HG03103 (cell line): ENCODE results near the gene PLD4.
"Not testable (repeated sequence)": the region's sequence is repeated elsewhere in the genome, so short reads cannot be mapped to it uniquely, and the experiment has no call there.

Experiments
- ATAC-seq: cut with Tn5 transposase; IDR thresholded peaks from one replicate; pipeline ENCODE4 v1.9.1; 2021; ENCODE audit warnings: low read depth; ENCODE audit not compliant: unreplicated experiment

Gene PLD4

DNA sequence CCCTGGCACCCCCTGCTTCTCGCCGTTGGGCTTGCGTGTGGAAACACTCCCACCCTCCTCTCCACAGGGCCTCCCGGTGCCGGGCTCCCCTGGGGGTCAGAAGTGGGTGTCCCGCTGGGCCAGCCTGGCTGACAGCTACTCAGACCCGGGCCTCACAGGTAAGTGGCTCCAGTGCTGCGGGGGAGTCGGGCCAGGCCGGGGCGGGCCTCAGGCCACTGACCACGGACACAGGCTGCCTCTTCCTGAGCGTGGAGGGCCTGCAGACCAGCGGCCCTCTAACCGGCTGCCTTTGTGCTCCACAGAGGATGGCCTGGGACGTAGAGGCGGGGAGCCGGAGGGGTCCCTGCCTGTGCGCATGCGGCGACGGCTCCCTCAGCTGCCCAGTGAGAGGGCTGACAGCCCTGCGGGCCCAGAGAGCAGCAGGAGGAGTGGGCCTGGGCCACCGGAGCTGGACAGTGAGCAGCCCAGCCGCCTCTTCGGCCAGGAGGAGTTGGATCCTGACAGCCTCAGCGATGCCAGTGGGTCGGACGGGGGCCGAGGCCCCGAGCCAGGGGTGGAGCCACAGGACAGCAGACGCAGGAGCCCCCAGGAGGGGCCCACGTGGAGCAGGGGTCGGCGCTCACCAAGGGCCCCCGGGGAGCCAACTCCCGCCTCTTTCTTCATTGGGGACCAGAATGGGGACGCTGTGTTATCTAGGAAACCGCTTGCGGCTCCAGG is 38.5 kb upstream of the PLD4 start:
- ATAC-seq, result no peak

DNA sequence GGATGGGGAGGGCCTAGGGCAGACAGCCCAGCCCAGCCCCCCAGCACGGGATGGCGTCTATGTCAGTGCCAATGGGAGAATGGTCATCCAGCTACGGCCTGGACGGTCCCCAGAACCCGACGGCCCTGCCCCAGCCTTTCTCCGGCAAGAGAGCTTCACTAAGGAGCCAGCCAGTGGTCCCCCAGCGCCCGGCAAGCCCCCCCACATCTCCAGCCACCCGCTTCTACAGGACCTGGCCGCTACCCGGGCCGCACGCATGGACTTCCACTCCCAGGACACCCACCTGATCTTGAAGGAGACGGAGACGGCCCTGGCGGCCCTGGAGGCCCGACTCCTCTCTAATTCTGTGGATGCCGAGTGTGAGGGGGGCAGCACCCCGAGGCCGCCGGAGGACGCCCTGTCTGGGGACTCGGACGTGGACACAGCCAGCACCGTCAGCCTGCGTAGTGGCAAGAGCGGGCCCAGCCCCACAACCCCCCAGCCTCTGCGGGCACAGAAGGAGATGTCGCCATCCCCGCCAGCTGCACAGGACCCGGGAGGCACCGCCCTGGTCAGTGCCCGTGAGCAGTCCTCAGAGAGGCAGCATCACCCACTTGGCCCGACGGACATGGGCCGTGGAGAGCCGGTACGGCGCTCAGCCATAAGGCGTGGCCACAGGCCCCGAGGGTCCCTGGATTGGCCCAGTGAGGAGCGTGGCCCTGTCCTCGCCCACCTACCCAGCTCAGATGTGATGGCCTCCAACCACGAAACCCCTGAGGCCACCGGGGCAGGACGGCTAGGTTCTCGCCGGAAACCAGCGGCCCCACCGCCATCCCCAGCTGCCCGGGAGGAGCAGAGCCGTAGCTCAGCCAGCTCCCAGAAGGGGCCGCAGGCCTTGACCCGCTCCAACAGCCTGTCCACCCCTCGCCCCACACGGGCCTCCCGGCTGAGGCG is 37.7 kb upstream of the PLD4 start:
- no peak for ATAC-seq

DNA sequence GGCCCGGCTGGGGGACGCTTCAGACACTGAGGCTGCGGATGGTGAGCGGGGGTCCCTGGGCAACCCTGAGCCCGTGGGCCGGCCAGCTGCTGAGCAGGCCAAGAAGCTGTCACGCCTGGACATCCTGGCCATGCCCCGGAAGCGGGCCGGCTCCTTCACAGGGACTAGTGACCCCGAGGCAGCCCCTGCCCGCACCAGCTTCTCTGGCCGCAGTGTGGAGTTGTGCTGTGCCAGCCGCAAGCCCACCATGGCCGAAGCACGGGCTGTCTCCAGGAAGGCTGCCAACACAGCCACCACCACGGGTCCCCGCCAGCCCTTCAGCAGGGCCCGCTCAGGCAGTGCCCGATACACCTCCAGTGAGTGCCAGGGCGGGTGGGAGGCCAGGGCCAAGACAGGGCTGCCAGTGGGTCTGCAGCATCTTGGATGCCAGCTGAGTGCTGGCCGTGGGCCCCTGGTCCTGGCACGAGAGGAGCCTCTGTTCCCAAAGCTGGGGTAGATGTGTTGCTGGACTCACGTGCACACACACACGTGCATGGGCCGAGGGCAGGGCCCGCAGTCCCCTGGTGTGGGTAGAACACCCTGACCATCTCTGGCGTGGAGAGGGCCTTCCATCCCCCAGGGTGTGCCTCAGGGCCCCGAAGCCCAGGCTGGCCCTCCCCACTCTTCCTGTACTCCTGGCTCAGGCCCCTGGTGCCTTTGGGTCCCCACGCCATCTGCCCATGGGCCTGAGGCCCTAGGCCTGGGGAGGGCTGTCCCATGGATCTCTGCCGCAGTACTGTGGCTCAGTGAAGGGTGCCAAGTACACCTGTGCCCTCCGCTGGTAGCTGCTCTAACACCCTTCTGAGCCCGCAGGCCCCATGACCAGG is 36.8 kb upstream of the PLD4 start:
- no peak for ATAC-seq

DNA sequence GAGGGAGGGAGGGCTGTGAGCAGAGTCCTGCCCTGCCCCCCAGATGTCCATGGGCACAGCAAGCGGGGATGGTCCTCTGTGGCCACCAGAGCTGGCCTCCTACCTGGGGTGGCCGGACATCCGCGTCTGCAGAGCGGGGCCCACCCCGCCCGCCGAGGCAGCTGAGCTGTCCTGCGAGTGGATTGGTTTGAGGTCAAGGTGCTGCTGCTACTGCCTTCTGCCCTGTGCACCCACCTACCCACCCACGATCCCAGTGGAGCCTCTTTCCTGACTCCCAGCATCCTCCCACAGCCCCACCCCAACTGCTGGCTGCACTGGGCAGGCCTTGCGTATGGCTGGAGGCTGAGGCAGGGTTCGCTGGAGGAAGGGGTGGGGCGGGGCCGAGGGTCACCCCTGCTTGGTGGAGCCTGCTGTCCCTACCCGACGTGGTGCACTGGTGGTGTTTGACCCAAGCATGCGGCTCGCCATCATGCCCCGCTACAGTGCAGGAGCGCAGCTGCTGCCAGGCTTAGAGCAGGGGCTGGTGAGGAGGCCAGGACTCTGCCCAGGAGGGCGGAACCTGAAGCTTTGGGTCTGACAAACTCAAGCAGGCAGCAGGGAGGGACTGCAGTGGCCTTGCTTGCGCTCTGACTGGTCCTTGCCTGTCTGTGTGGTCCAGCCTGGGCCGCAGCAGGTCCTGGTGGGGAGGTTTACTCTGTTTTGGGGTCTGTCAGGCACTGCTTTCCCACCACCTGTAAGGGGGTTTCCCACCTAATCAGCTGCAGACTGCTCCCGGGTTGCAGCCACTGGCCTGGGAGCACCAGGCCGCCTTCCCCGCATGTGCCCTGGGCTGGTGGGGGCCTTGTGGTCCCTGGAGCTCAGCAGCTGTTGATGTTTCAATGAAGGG is 35.9 kb upstream of the PLD4 start:
- no peak for ATAC-seq

DNA sequence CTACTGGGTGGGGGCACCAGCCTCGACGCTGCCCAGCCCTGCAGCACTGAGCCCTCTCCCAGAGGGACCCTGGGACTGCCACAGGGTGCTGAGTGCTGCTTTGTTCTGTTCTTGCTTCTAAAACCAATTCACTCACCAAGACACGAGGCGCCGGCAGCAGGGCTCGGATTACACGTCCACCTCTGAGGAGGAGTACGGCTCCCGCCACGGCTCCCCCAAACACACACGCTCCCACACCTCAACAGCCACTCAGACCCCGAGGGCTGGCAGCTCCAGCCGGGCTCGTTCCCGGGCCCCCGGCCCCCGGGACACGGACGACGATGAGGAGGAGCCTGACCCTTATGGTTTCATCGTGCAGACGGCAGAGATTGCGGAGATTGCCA is 35.3 kb upstream of the PLD4 start:
- no peak for ATAC-seq

DNA sequence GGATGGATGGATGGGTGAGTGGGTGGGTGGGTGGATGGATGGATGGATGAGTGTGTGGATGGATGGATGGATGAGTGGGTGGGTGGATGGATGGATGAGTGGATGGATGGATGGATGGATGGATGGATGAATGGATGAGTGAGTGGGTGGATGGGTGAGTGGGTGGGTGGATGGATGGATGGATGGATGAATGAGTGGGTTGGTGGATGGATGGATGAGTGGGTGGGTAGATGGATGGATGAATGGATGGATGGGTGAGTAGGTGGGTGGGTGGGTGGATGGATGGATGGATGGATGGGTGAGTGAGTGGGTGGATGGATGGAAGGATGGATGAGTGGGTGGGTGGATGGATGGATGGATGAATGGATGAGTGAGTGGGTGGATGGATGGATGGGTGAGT is 34.4 kb upstream of the PLD4 start:
- ATAC-seq, result not testable (repeated sequence)

DNA sequence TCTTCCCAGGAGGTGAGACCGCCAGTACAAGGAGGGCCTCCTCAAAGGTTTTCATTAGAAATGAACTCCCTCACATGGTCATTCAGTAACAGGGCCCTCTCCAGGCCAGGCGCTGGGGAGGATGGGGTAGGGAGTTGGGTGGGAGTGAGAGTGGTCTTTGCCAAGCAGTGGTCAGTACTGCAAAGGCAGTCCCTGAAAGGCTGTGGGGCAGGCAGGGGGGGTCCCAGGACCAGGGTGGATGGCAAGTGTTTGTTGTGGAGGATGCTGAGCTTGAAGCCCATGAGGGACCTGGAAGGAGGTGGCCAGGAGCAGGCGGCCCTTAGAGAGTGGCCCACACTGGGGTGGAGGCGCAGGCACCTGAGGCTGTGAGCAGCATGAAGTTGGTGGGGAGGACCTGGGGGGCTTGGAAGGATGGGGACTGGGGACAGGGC is 33.5 kb upstream of the PLD4 start:
- ATAC-seq, result no peak

DNA sequence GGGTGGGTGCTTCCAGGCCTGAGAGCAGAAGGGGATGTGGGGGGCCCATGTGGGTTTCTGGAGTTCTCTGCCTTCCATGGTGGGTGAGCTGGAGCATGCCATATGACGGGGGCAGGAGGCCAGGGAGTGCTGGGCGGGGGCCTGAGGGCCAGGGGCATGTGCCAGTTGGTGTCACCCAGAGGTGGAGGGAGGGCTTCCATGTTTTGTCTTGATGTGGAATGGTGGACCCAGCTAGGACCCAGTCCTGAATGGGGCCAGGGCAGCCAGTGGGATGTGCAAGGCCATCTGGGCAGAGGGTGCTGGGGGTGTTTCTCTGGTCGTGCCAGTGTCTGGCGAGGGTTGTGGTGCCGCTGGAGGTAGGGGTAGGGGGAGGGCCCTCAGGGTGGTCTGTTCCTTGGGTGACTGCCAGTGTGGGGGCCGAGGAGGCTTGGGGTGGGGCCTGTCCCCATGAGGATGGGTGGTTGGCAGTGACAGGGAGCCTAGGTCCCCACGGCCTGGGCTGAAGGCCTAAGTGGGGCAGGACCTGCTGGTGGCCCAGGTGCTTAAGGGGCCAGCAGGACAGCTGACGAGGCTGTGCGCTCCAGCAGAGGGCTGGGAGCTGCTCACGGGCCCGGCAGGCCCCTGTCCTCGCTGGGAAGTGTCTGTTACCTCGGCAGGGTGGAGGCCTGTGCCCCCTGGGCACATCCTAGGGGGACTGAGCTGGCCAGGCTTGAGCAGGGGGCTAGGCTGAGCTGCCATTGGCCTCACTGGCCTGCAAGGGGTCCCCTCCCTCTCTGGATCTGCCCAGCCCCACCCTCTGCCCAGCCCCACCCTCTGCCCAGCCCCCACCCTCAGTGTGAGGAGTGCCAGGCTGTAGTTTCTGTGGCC is 32.8 kb upstream of the PLD4 start:
- no peak for ATAC-seq

DNA sequence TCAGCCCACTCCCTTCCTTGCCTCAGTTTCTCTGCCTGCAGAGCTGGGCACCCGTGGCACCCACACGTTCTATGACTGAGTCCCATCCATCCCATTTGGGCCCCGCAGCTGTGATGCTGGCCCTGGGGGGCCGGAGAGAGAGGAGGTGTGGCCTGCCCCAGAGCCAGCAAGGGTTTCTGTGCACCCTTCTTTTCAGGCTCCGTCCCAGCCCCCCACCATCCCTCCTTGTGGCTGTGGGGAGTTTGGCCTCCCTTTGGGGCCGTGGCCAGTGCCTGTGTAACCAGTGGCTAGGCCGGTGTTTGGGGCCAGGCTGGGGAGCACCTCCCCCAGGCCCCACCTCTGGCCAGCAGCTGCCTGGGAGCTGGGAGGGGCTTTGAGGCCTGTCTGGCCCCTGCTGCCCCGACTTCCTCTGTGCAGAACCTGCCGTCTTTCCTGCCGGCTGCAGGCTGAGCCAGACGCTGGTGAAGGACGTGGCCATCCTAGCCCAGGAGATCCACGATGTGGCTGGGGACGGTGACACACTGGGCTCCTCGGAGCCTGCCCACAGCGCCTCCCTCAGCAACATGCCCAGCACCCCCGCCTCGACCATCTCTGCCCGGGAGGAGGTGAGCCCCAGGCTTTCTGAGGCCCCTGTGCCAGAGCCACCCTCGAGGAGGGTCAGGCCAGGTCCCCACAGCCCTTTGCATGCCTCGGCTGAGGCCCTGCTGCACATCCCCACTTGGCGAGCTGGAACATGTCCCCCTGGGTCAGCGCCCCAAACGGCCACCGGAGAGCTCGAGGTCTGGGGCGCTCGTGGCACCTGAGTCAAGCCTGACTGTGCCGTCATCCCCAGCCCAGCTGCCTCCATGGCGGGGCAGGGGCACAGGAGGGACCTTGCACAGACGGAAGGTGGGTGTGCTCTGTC is 31.9 kb upstream of the PLD4 start:
- ATAC-seq, result no peak

DNA sequence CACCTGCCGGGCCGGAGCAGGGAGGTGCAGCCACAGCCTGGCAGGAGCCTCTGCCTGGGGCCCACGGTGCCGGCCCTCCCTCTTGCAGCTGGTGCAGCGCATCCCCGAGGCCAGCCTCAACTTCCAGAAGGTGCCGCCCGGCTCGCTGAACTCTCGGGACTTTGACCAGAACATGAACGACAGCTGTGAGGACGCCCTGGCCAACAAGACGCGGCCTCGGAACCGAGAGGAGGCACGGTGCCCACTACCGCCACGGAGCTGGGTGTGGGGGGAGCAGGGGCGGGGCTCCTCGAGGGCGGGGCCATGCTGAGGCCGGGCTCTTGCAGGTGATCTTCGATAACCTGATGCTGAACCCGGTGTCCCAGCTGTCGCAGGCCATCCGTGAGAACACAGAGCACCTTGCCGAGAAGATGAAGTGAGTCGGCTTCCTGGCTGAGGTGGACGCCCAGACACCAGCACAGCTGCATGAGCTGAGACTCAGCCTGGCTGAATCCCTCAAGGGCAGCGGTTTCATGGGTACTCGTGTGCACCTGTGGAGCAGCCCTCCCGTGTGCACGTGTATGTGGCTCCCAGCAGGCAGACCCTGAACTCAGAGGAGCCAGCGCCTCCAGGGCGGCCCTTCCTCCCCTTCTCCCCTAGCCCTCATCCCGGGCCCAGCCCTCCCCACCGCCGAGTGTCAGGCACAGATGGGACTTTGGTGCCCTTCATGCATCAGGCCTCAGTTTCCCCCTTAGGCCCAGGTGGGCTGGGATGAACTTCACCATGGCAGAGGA is 31.1 kb upstream of the PLD4 start:
- no peak for ATAC-seq

DNA sequence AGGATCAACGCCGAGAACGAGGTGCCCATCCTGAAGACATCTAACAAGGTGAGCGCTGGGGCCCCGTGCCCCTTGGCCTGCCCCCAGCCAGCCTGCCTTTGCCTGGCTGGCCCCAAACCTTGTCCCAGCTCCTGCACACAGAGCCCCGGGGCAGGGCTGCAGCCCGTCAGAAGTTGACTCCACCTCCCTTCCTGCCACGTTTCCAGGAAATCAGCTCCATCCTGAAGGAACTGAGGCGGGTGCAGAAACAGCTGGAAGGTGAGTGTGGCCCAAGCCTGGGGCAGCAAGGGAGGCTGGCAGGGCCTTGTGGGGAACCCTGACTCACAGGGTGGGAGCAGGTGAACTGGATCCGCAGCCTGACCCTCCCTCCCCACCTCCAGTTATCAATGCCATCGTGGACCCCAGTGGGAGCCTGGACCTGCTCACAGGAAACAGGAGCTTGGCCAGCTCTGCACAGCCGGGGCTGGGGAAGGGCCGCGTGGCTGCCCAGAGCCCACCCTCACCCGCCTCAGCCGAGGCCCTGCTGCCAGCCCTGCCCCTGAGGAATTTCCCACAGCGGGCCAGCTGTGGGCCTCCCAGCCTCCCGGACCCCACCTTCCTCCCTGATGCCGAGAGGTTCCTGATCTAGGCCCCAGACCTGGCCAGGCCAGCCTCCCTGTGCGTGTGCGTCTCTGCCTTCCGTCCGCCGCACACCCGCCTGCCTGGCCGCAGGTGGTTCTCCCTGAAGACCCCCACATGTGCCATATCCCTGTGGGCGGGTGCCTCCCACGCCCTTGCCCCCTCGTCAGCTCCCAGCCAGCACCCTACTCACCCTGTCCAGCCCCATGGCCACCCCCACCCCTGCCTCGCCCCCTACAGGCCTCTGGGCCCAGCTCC is 30.1 kb upstream of the PLD4 start:
- ATAC-seq, result no peak

DNA sequence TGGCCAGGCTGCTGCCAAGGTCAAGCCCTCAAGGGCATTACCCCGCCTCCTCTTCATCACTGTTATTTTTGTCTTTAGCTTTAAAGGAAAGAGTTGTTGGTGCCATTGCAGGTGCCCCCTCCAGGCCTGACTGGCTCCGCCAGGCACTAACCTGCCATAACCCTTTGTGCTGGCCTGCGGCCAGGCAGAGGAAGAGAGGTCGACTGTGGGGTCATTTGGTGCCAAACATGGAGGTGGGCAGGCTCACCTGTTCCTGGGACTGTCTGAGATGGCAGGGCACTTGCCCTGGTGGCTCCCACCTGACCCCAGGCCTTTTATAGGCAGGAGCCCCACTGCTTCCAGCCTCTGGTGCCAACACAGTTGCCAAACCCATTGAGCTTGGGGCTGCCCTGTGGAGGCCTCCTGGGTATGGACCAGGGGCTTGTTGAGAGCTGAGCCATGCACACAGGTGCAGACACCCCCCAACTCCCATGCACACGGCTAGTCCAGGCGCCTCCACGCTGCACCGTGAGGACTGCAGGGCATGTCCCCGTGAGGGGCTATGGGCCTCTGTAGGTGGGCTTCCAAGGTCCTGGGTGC is 29.4 kb upstream of the PLD4 start:
- no peak for ATAC-seq

DNA sequence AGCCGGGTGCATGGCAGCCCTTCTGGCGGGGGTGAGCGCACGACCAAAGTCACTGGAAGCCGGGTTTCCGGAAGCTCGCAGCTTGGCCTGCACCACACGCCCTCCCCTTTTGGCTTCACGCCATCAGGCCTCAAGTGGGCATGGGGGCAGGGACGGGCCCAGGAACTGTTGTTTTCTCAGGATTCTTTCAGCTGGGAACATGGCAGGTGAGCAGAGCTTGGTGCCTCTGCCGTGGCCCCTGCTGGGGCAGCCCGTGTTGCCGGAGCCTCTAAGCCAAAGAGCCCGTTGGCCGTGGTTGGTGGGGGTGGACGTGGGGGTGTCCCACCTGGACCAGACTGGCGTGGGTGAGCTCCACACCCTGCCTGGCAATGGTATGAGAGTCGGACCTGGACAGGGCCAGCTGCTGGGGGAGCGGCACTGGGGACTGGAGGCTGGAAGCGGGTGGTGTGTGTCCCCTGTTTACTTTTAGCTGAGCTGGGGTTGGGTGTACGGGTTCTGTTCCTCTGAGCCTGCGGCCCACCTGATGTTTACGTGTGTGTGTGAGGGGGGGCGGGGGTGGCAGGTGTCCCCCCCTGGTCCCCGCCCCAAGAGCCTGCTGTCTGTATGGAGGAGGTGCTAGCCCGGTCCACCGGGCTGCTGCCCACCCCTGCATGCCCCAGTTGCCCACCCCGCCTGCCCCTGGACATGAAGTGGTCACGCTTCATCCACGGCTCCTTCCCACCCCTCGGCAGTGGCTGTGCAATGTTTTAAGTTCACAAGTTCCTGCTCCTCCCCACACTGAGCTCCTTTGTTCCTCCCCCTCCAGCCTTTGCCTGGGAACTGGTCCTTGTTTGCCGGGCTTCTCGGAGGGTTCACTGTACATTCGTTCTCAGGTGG is 28.7 kb upstream of the PLD4 start:
- ATAC-seq, result no peak

DNA sequence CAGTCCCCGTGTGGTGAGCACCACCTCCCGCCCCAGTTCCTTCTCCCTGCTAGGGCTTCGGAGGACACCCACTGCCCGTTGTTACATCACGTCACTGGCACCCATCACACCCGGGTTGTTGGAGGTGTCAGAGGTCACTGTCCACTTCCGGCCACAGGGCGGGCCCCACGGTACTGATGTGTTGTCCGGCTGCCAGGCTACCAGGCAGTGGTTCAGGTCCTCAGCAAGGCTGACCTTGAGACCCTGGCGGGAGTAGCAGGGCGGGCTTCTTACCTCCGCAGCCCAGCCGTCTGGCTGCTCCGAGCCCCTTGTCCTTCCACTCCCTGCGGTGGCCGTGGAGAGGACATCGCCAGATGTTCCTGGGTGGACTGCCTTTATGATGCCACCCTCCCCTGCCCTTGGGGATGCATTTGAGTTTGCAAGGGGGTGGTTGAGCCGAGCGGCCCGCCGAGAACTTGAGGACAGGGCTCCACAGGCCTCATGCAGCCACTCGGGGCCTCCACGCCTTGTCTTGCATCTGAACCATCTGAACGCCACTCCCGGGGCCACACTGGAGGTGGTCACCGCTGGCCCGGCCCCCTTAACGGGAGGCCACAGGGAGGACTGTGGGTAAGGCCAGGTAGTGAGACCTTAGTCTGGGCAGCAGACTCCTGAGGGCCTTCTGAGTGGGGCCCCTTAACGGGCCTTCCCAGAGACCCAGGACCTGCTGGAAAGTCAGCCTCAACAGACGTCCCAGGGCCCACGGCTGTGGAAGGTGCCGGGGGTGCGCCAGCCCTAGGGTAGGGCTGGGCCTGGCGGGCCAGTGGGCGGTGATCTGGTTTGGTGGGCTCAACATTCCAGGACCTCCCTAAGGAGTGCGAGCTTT is 27.1 kb upstream of the PLD4 start:
- ATAC-seq, result no peak
